K562 (cell line): Measurements from ENCODE around the gene PIGC. TPM values are rescaled to one million over a fixed set of nuclear protein-coding genes. Genes with fewer than 3 reads are reported as not detected.

Experiments
- BHLHE40 ChIP-seq: IDR thresholded peaks from 2 replicates; pipeline ENCODE4 v1.6.1; 2011; ENCODE audit warnings: low read length, improper control_type of control experiment
- BMI1 ChIP-seq: fragments of 150-350 bp; IDR thresholded peaks from 2 replicates; pipeline ENCODE4 v1.6.1; 2014; ENCODE audit warnings: low read length
- CBX8 ChIP-seq: fragments of 200-600 bp; sonication (generic); IDR thresholded peaks from 2 replicates; pipeline ENCODE4 v1.6.1; 2012; ENCODE audit warnings: borderline replicate concordance, mixed run types, low read depth, mild to moderate bottlenecking, moderate library complexity, mixed read lengths, low read length, control low read depth, inconsistent platforms; ENCODE audit not compliant: poor library complexity, severe bottlenecking; ENCODE audit errors: extremely low read depth
- CHD2 ChIP-seq: IDR thresholded peaks from 2 replicates; pipeline ENCODE4 v1.6.1; 2011; ENCODE audit warnings: low read depth, low read length
- FOS ChIP-seq: IDR thresholded peaks from 3 replicates; pipeline ENCODE4 v1.6.1; 2011; ENCODE audit not compliant: insufficient read length; ENCODE audit errors: extremely low read depth
- HDAC3 ChIP-seq: fragments of 450-650 bp; IDR thresholded peaks from 2 replicates; pipeline ENCODE4 v1.6.1; 2018; ENCODE audit warnings: borderline replicate concordance, mild to moderate bottlenecking, moderate library complexity; ENCODE audit not compliant: partially characterized antibody
- HNRNPH1 ChIP-seq: fragments of 200-400 bp; formaldehyde crosslinking; optimal IDR thresholded peaks from 2 replicates; pipeline ENCODE3; 2017; ENCODE audit warnings: low read depth, mild to moderate bottlenecking, low read length, moderate library complexity
- MBD2 ChIP-seq: sonication (generic); IDR thresholded peaks from 2 replicates; pipeline ENCODE4 v1.6.1; 2016; ENCODE audit warnings: low read depth, borderline replicate concordance
- NFYB ChIP-seq: IDR thresholded peaks from 2 replicates; pipeline ENCODE4 v1.6.1; 2011; ENCODE audit warnings: mild to moderate bottlenecking, moderate library complexity; ENCODE audit not compliant: insufficient read length; ENCODE audit errors: extremely low read depth
- POLR2AphosphoS5 ChIP-seq: IDR thresholded peaks from 2 replicates; pipeline ENCODE4 v1.6.1; 2011; ENCODE audit warnings: mild to moderate bottlenecking, low read depth, low read length, moderate library complexity; ENCODE audit not compliant: control insufficient read depth, insufficient read depth
- SNRNP70 ChIP-seq: fragments of 200-400 bp; formaldehyde crosslinking; optimal IDR thresholded peaks from 2 replicates; pipeline ENCODE3; 2017; ENCODE audit warnings: low read depth, low read length
- SOX6 ChIP-seq: fragments of 450-650 bp; IDR thresholded peaks from 2 replicates; pipeline ENCODE4 v1.6.1; 2014; ENCODE audit warnings: mild to moderate bottlenecking
- TRIM24 ChIP-seq, 2 experiments: fragments of 450-650 bp; IDR thresholded peaks; 2 replicates each; pipeline ENCODE4 v1.6.1; 2016
- ZFP36 ChIP-seq: fragments of 150-350 bp; IDR thresholded peaks from 2 replicates; pipeline ENCODE4 v1.6.1; 2018; ENCODE audit warnings: low read length, low read depth; ENCODE audit not compliant: partially characterized antibody
- ZNF695 ChIP-seq: fragments of 450-650 bp; formaldehyde crosslinking; IDR thresholded peaks from 2 replicates; pipeline ENCODE4 v1.4.0; 2020; ENCODE audit warnings: mild to moderate bottlenecking, moderate library complexity
- polyA plus RNA-seq, 8 experiments: library from polyadenylated mRNA; depleted of rRNA in 4 of 8; stranded (reverse) in 5 of 8; unstranded in 3 of 8; fragments of >200 nt; fragmentation: Nextera tagmentation in 2 of 8; fragmentation: Illumina TruSeq in 1 of 8; extraction: Ambion mirVana in 2 of 8; extraction: Trizol in 1 of 8; gene quantifications; 2 replicates each; pipeline versions ENCODE4 v1.2.1 to v1.2.3, GENCODE V29; 2011 to 2014; ENCODE audit warnings: inconsistent platforms in 1 of 8, missing spikeins in 1 of 8
- total RNA-seq, 7 experiments: library from RNA; depleted of rRNA in 6 of 7; stranded (reverse); fragments of >200 nt in 6 of 7; fragmentation: Illumina TruSeq in 2 of 7; extraction: Trizol in 2 of 7; gene quantifications; 2 replicates each; pipeline versions ENCODE4 v1.2.1 to v1.2.3, GENCODE V29; 2011 to 2021; ENCODE audit warnings: low replicate concordance in 1 of 7
- TF ChIP-seq, protein P1 (sequence below): fragments of 200-800 bp; sonication (Bioruptor generic); IDR thresholded peaks from 2 replicates; pipeline ENCODE4 v1.6.1; 2017; ENCODE audit warnings: missing genetic modification characterization, missing compliant biosample characterization
- TF ChIP-seq, protein P2 (sequence below): fragments of 250-450 bp; sonication (Bioruptor Pico); IDR thresholded peaks from 2 replicates; pipeline ENCODE4 v1.8.0; 2021; ENCODE audit warnings: borderline replicate concordance, mild to moderate bottlenecking, moderate library complexity; ENCODE audit not compliant: poor library complexity, severe bottlenecking
- TF ChIP-seq, protein P3 (sequence below): sonication (generic); formaldehyde crosslinking; IDR thresholded peaks from 2 replicates; pipeline ENCODE4 v1.8.0; 2022; ENCODE audit warnings: mild to moderate bottlenecking, low read depth, missing genetic modification reagents
- TF ChIP-seq, protein P4 (sequence below): sonication (generic); formaldehyde crosslinking; IDR thresholded peaks from 2 replicates; pipeline ENCODE4 v1.8.1; 2022; ENCODE audit warnings: missing genetic modification reagents
- TF ChIP-seq, protein P5 (sequence below): fragments of 250-450 bp; sonication (Bioruptor Pico); IDR thresholded peaks from 2 replicates; pipeline ENCODE4 v1.8.0; 2021; ENCODE audit warnings: mild to moderate bottlenecking, moderate library complexity

The PIGC gene
- total and polyA plus RNA-seq, 9 of the 15 experiments (the other 6 are each of a cell fraction or from before 2014, with no cell fraction given), result 30.5 to 97.9 (median 54.7) TPM

DNA sequence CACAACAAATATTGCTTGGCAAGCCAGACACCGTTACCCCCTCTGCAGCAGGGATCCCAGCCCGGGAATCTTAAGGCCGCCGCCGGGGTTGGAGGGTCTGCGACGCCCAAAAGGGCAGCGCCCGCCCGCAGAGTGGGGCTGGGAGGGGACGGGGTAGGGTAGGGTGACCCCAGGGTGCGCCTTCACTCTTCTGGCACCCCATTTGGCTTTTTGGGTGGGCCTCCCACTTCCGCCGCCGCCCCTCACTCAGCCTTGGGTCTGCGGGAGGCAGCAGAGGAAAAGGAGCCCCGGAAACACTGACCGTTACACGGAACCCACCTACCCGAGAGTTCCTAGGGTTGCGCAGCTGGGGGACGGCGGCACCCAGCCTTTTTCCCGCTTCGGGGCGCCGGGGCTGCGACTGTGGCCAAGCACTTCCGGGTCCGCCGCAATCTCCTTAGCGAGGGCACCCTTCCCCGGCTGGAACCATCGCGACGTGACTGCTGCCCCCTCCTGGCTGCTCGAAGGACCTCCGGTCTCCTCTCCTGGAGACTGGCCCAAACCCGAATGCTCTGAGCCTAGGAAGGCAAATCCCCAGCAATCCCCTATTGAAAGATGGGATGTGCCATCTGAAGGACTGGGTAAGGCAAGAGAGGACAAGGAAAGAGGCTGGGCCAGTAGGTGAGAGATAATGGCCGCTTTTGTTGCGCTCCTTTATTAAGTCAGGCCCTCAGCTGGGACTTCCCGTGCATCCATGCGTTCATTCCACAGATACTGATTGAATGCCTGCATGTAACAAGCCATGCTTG is at the start of gene PIGC (continued):
- no peak for TF ChIP-seq HDAC3
- TF ChIP-seq, protein P1, sequence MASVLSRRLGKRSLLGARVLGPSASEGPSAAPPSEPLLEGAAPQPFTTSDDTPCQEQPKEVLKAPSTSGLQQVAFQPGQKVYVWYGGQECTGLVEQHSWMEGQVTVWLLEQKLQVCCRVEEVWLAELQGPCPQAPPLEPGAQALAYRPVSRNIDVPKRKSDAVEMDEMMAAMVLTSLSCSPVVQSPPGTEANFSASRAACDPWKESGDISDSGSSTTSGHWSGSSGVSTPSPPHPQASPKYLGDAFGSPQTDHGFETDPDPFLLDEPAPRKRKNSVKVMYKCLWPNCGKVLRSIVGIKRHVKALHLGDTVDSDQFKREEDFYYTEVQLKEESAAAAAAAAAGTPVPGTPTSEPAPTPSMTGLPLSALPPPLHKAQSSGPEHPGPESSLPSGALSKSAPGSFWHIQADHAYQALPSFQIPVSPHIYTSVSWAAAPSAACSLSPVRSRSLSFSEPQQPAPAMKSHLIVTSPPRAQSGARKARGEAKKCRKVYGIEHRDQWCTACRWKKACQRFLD (CRISPR knock-in tag), result no peak
- TF ChIP-seq, protein P2, sequence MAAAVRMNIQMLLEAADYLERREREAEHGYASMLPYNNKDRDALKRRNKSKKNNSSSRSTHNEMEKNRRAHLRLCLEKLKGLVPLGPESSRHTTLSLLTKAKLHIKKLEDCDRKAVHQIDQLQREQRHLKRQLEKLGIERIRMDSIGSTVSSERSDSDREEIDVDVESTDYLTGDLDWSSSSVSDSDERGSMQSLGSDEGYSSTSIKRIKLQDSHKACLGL (CRISPR knock-in tag), result no peak
- TF ChIP-seq SOX6, result peak; percentile 66
- TF ChIP-seq BHLHE40, result peak; percentile 52; the same call in 1 of the 2 replicates
- TF ChIP-seq, protein P3, sequence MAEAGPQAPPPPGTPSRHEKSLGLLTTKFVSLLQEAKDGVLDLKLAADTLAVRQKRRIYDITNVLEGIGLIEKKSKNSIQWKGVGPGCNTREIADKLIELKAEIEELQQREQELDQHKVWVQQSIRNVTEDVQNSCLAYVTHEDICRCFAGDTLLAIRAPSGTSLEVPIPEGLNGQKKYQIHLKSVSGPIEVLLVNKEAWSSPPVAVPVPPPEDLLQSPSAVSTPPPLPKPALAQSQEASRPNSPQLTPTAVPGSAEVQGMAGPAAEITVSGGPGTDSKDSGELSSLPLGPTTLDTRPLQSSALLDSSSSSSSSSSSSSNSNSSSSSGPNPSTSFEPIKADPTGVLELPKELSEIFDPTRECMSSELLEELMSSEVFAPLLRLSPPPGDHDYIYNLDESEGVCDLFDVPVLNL (CRISPR knock-in tag), result peak; percentile 75
- TF ChIP-seq CHD2, result peak; percentile 65
- no peak for TF ChIP-seq SNRNP70
- TF ChIP-seq MBD2, result peak; percentile 63
- TF ChIP-seq ZNF695 (CRISPR knock-in tag), result no peak
- TF ChIP-seq POLR2AphosphoS5, result peak; percentile 72
- TF ChIP-seq, protein P4, sequence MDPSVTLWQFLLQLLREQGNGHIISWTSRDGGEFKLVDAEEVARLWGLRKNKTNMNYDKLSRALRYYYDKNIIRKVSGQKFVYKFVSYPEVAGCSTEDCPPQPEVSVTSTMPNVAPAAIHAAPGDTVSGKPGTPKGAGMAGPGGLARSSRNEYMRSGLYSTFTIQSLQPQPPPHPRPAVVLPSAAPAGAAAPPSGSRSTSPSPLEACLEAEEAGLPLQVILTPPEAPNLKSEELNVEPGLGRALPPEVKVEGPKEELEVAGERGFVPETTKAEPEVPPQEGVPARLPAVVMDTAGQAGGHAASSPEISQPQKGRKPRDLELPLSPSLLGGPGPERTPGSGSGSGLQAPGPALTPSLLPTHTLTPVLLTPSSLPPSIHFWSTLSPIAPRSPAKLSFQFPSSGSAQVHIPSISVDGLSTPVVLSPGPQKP, result no peak
- peak; percentile 10 to 81; a peak in 2 of 4 replicates for TF ChIP-seq TRIM24 (IDR thresholded peaks at IDR 0.05)
- TF ChIP-seq BMI1, result no peak
- no peak for TF ChIP-seq HNRNPH1
- TF ChIP-seq, protein P5, sequence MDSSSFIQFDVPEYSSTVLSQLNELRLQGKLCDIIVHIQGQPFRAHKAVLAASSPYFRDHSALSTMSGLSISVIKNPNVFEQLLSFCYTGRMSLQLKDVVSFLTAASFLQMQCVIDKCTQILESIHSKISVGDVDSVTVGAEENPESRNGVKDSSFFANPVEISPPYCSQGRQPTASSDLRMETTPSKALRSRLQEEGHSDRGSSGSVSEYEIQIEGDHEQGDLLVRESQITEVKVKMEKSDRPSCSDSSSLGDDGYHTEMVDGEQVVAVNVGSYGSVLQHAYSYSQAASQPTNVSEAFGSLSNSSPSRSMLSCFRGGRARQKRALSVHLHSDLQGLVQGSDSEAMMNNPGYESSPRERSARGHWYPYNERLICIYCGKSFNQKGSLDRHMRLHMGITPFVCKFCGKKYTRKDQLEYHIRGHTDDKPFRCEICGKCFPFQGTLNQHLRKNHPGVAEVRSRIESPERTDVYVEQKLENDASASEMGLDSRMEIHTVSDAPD (CRISPR knock-in tag), result no peak
- TF ChIP-seq FOS, result no peak
- TF ChIP-seq CBX8, result no peak
- TF ChIP-seq ZFP36, result peak; percentile 38
- TF ChIP-seq NFYB, result no peak
